ENCODE measurements around the gene COL16A1.

COL16A1 gene

GRCh38 chr1:31731049-31731565, 27.3 kb upstream of the COL16A1 start:
- H3K36me3 ChIP-seq (ENCODE audit: control insufficient read depth, low read depth, low read length) = no peaks in the 10 kb centered on the region

GRCh38 chr1:31730336-31731048, 26.7 kb upstream of the COL16A1 start:
- H3K27me3 ChIP-seq (ENCODE audit: control insufficient read depth, insufficient read depth, low read length) = no peaks in the 10 kb centered on the region
- H3K36me3 ChIP-seq (ENCODE audit: control insufficient read depth, low read depth, low read length) = no peaks in the 10 kb centered on the region
- no peak overlapping the region for H3K9ac ChIP-seq (ENCODE audit: low read length)
- no peaks in the 10 kb centered on the region for H3K9me3 ChIP-seq (ENCODE audit: control insufficient read depth, low read depth, low read length)
- peaks cover 1% of the 10 kb centered on the region for H3K4me1 ChIP-seq (ENCODE audit: control insufficient read depth, low read depth, low read length)
- no peak overlapping the region for H3K27ac ChIP-seq (ENCODE audit: low read length)
- H3K4me3 ChIP-seq (ENCODE audit: low read length) = no peak overlapping the region

More at GRCh38 chr1:31731049-31731565, 27.3 kb upstream of the COL16A1 start:
- Histone ChIP-seq H3K4me1 (ENCODE audit: control insufficient read depth, low read depth, low read length) (no peaks in the 10 kb centered on the region), H3K4me3 (ENCODE audit: low read length) (no peak overlapping the region), H3K27ac (ENCODE audit: low read length) (no peak overlapping the region), H3K27me3 (ENCODE audit: control insufficient read depth, insufficient read depth, low read length) (no peaks in the 10 kb centered on the region), H3K9ac (ENCODE audit: low read length) (no peak overlapping the region), H3K9me3 (ENCODE audit: control insufficient read depth, low read depth, low read length) (no peaks in the 10 kb centered on the region)

- Histone ChIP-seq H3K27me3 (ENCODE audit: control insufficient read depth, insufficient read depth, low read length) (no peaks in the 10 kb centered on the region), H3K4me3 (ENCODE audit: low read length) (no peak overlapping the region), H3K4me1 (ENCODE audit: control insufficient read depth, low read depth, low read length) (peaks cover 4% of the 10 kb centered on the region), H3K36me3 (ENCODE audit: control insufficient read depth, low read depth, low read length) (no peaks in the 10 kb centered on the region), H3K27ac (ENCODE audit: low read length) (no peak overlapping the region), H3K9me3 (ENCODE audit: control insufficient read depth, low read depth, low read length) (no peaks in the 10 kb centered on the region), H3K9ac (ENCODE audit: low read length) (no peak overlapping the region)
Observed at GRCh38 chr1:31727849-31728248, 24.0 kb upstream of the COL16A1 start.

- Histone ChIP-seq H3K27ac (ENCODE audit: low read length) (no peak overlapping the region), H3K9ac (ENCODE audit: low read length) (no peak overlapping the region), H3K9me3 (ENCODE audit: control insufficient read depth, low read depth, low read length) (no peaks in the 10 kb centered on the region), H3K27me3 (ENCODE audit: control insufficient read depth, insufficient read depth, low read length) (no peaks in the 10 kb centered on the region), H3K36me3 (ENCODE audit: control insufficient read depth, low read depth, low read length) (no peaks in the 10 kb centered on the region), H3K4me1 (ENCODE audit: control insufficient read depth, low read depth, low read length) (peaks cover 4% of the 10 kb centered on the region), H3K4me3 (ENCODE audit: low read length) (no peak overlapping the region)
Observed at GRCh38 chr1:31727195-31727594, 23.4 kb upstream of the COL16A1 start.

GRCh38 chr1:31726715-31727114, 22.9 kb upstream of the COL16A1 start:
- H3K4me3 ChIP-seq (ENCODE audit: low read length) = no peak overlapping the region
- no peaks in the 10 kb centered on the region for H3K9me3 ChIP-seq (ENCODE audit: control insufficient read depth, low read depth, low read length)
- H3K36me3 ChIP-seq (ENCODE audit: control insufficient read depth, low read depth, low read length) = no peaks in the 10 kb centered on the region
- no peak overlapping the region for H3K9ac ChIP-seq (ENCODE audit: low read length)
- peaks cover 4% of the 10 kb centered on the region for H3K4me1 ChIP-seq (ENCODE audit: control insufficient read depth, low read depth, low read length)
- H3K27me3 ChIP-seq (ENCODE audit: control insufficient read depth, insufficient read depth, low read length) = no peaks in the 10 kb centered on the region
- no peak overlapping the region for H3K27ac ChIP-seq (ENCODE audit: low read length)

GRCh38 chr1:31725777-31726535, 22.1 kb upstream of the COL16A1 start:
- H3K9me3 ChIP-seq (ENCODE audit: control insufficient read depth, low read depth, low read length) = no peaks in the 10 kb centered on the region
- no peak overlapping the region for H3K4me3 ChIP-seq (ENCODE audit: low read length)
- no peaks in the 10 kb centered on the region for H3K27me3 ChIP-seq (ENCODE audit: control insufficient read depth, insufficient read depth, low read length)
- peaks cover 4% of the 10 kb centered on the region for H3K4me1 ChIP-seq (ENCODE audit: control insufficient read depth, low read depth, low read length)
- H3K36me3 ChIP-seq (ENCODE audit: control insufficient read depth, low read depth, low read length) = no peaks in the 10 kb centered on the region
- H3K27ac ChIP-seq (ENCODE audit: low read length) = no peak overlapping the region
- no peak overlapping the region for H3K9ac ChIP-seq (ENCODE audit: low read length)

- Histone ChIP-seq H3K4me1 (ENCODE audit: control insufficient read depth, low read depth, low read length) (peaks cover 4% of the 10 kb centered on the region), H3K36me3 (ENCODE audit: control insufficient read depth, low read depth, low read length) (no peaks in the 10 kb centered on the region), H3K9me3 (ENCODE audit: control insufficient read depth, low read depth, low read length) (no peaks in the 10 kb centered on the region), H3K4me3 (ENCODE audit: low read length) (no peak overlapping the region), H3K27ac (ENCODE audit: low read length) (no peak overlapping the region), H3K27me3 (ENCODE audit: control insufficient read depth, insufficient read depth, low read length) (no peaks in the 10 kb centered on the region), H3K9ac (ENCODE audit: low read length) (no peak overlapping the region)
Observed at GRCh38 chr1:31725134-31725533, 21.3 kb upstream of the COL16A1 start.

- H3K27ac ChIP-seq (ENCODE audit: low read length) = no peak overlapping the region
- H3K9me3 ChIP-seq (ENCODE audit: control insufficient read depth, low read depth, low read length) = no peaks in the 10 kb centered on the region
- no peaks in the 10 kb centered on the region for H3K27me3 ChIP-seq (ENCODE audit: control insufficient read depth, insufficient read depth, low read length)
- no peaks in the 10 kb centered on the region for H3K36me3 ChIP-seq (ENCODE audit: control insufficient read depth, low read depth, low read length)
- H3K4me1 ChIP-seq (ENCODE audit: control insufficient read depth, low read depth, low read length) = peaks cover 4% of the 10 kb centered on the region
- no peak overlapping the region for H3K4me3 ChIP-seq (ENCODE audit: low read length)
- H3K9ac ChIP-seq (ENCODE audit: low read length) = no peak overlapping the region
Observed at GRCh38 chr1:31723828-31724359, 20.1 kb upstream of the COL16A1 start.

- Histone ChIP-seq H3K36me3 (ENCODE audit: control insufficient read depth, low read depth, low read length) (no peaks in the 10 kb centered on the region), H3K4me3 (ENCODE audit: low read length) (no peak overlapping the region), H3K27ac (ENCODE audit: low read length) (no peak overlapping the region), H3K4me1 (ENCODE audit: control insufficient read depth, low read depth, low read length) (no peaks in the 10 kb centered on the region), H3K27me3 (ENCODE audit: control insufficient read depth, insufficient read depth, low read length) (no peaks in the 10 kb centered on the region), H3K9ac (ENCODE audit: low read length) (no peak overlapping the region), H3K9me3 (ENCODE audit: control insufficient read depth, low read depth, low read length) (no peaks in the 10 kb centered on the region)
Observed at GRCh38 chr1:31718327-31718897, 14.6 kb upstream of the COL16A1 start.

GRCh38 chr1:31717341-31717740, 13.5 kb upstream of the COL16A1 start:
- H3K4me1 ChIP-seq (ENCODE audit: control insufficient read depth, low read depth, low read length) = no peaks in the 10 kb centered on the region
- H3K4me3 ChIP-seq (ENCODE audit: low read length) = no peak overlapping the region
- H3K27ac ChIP-seq (ENCODE audit: low read length) = no peak overlapping the region
- H3K9ac ChIP-seq (ENCODE audit: low read length) = no peak overlapping the region
- no peaks in the 10 kb centered on the region for H3K36me3 ChIP-seq (ENCODE audit: control insufficient read depth, low read depth, low read length)
- no peaks in the 10 kb centered on the region for H3K27me3 ChIP-seq (ENCODE audit: control insufficient read depth, insufficient read depth, low read length)
- H3K9me3 ChIP-seq (ENCODE audit: control insufficient read depth, low read depth, low read length) = no peaks in the 10 kb centered on the region

- peak overlapping the region; percentile 41 for H3K4me3 ChIP-seq (ENCODE audit: low read length)
- no peaks in the 10 kb centered on the region for H3K4me1 ChIP-seq (ENCODE audit: control insufficient read depth, low read depth, low read length)
- H3K9me3 ChIP-seq (ENCODE audit: control insufficient read depth, low read depth, low read length) = no peaks in the 10 kb centered on the region
- H3K36me3 ChIP-seq (ENCODE audit: control insufficient read depth, low read depth, low read length) = no peaks in the 10 kb centered on the region
- no peak overlapping the region for H3K27ac ChIP-seq (ENCODE audit: low read length)
- no peak overlapping the region for H3K9ac ChIP-seq (ENCODE audit: low read length)
- no peaks in the 10 kb centered on the region for H3K27me3 ChIP-seq (ENCODE audit: control insufficient read depth, insufficient read depth, low read length)
Observed at GRCh38 chr1:31715873-31716220, 12.0 kb upstream of the COL16A1 start.

Data from iPS-18a (cell line).